ENCODE results near the gene ATP10D. TPM values are rescaled to one million over a fixed set of nuclear protein-coding genes. Genes with fewer than 3 reads are reported as not detected.

ATP10D gene
- total and polyA plus RNA-seq, 12 donors = 2.8 to 15.7 (median 8.6) TPM

- Histone ChIP-seq H3K9me3 (no peaks in the 10 kb centered on the region), H3K27me3 (no peaks in the 10 kb centered on the region), H3K4me1 (peaks cover 0 to 35% (median 14%) of the 10 kb centered on the region in 9 donors), H3K4me3 (no peak overlapping the region), H3K36me3 (peaks cover 0 to 6% (median 0%) of the 10 kb centered on the region in 9 donors), H3K27ac (peak overlapping the region in 1 of 10 donors; percentile 42)
- DNase-seq (no peak), ATAC-seq (no peak)
- intact Hi-C loops (cut with DNase I) = no loop called here
- 58 to 59% methylated on average over 3 of the region's 3 CpGs for WGBS, 2 donors
- TF ChIP-seq, protein P1, sequence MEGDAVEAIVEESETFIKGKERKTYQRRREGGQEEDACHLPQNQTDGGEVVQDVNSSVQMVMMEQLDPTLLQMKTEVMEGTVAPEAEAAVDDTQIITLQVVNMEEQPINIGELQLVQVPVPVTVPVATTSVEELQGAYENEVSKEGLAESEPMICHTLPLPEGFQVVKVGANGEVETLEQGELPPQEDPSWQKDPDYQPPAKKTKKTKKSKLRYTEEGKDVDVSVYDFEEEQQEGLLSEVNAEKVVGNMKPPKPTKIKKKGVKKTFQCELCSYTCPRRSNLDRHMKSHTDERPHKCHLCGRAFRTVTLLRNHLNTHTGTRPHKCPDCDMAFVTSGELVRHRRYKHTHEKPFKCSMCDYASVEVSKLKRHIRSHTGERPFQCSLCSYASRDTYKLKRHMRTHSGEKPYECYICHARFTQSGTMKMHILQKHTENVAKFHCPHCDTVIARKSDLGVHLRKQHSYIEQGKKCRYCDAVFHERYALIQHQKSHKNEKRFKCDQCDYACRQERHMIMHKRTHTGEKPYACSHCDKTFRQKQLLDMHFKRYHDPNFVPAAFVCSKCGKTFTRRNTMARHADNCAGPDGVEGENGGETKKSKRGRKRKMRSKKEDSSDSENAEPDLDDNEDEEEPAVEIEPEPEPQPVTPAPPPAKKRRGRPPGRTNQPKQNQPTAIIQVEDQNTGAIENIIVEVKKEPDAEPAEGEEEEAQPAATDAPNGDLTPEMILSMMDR (IDR thresholded peaks at IDR 0.05) = no peak
Measured at GRCh38 chr4:47500776-47501175, 15.7 kb downstream of the ATP10D start.

DNA sequence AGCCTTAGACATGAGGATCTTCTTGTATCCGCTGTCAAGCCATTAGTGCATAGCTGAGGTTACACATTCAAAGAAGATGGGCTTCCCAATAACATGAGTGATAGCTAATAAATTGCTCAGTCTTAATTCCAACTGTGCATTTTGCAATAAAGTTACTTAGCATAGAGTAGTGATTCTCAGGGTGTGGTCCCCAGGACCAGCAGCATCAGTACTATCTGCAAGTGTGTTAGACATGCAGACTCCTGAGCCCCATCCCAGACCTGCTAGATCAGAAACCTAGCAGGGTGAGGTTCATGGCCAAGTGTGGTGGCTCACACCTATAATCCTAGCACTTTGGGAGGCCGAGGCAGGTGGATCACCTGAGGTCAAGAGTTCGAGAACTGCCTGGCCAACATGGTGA lies 20.1 kb downstream of the ATP10D start:
- no peaks in the 10 kb centered on the region for H3K36me3 ChIP-seq
- no peak overlapping the region for H3K4me3 ChIP-seq
- no peak for DNase-seq
- TF ChIP-seq, protein P1 (IDR thresholded peaks at IDR 0.05) = no peak
- peaks cover 0 to 29% (median 7%) of the 10 kb centered on the region in 9 donors for H3K4me1 ChIP-seq
- intact Hi-C loops (cut with DNase I) = no loop called here
- no peaks in the 10 kb centered on the region for H3K9me3 ChIP-seq
- no peak overlapping the region for H3K27ac ChIP-seq
- no peak for ATAC-seq
- no peaks in the 10 kb centered on the region for H3K27me3 ChIP-seq
- WGBS, 2 donors = 83 to 86% methylated on average over 3 of the region's 3 CpGs

GRCh38 chr4:47505666-47506065 lies 20.6 kb downstream of the ATP10D start:
- TF ChIP-seq, protein P1 (IDR thresholded peaks at IDR 0.05) = no peak
- WGBS, 2 donors = 94 to 97% methylated on average over 3 of the region's 3 CpGs
- DNase-seq = no peak

GRCh38 chr4:47510506-47511143 lies 25.6 kb downstream of the ATP10D start:
- WGBS, 2 donors = 43 to 73% methylated on average over 2 of the region's 2 CpGs
- intact Hi-C loops (cut with DNase I) = no loop called here
- TF ChIP-seq, protein P1 (IDR thresholded peaks at IDR 0.05) = peak in 4 of 9 donors; percentile 11 to 39 (median 26)
- DNase-seq (no peak), ATAC-seq (peak in 2 of 8 donors; percentile 41 to 49)
- peaks cover 0 to 34% (median 11%) of the 10 kb centered on the region in 9 donors for H3K36me3 ChIP-seq
- H3K9me3 ChIP-seq = no peaks in the 10 kb centered on the region
- no peak overlapping the region for H3K4me3 ChIP-seq
- H3K4me1 ChIP-seq = peaks cover 0 to 36% (median 18%) of the 10 kb centered on the region in 9 donors
- H3K27me3 ChIP-seq = no peaks in the 10 kb centered on the region
- peak overlapping the region in 5 of 10 donors; percentile 23 to 55 (median 35) for H3K27ac ChIP-seq

More at GRCh38 chr4:47505666-47506065, 20.6 kb downstream of the ATP10D start:
- peaks cover 0 to 29% (median 12%) of the 10 kb centered on the region in 9 donors for H3K4me1 ChIP-seq
- no peak overlapping the region for H3K4me3 ChIP-seq
- ATAC-seq = no peak
- H3K36me3 ChIP-seq = no peaks in the 10 kb centered on the region
- no peaks in the 10 kb centered on the region for H3K27me3 ChIP-seq
- intact Hi-C loops (cut with DNase I) = no loop called here
- H3K9me3 ChIP-seq = no peaks in the 10 kb centered on the region
- H3K27ac ChIP-seq = no peak overlapping the region
